ENCODE measurements around the gene TROAP.

Gene TROAP

DNA sequence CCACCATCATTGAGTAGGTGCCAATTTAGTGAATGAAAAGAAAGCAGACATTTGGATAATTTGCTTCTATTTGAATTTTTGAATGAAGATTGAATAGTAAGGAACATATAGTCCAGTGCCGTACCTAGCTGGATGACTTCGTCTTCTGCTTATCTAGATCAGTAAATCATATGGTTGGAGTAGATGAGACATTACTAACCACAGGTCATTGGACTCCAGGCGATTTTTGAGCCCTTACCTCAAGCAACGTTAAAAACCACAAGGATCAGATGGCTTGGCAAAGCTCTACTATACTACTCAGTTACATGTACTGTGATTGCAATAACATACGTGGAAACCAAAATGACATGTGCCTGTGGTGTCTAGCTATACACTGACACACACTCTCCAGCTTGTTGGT lies 42.5 kb downstream of the TROAP start:
- Histone ChIP-seq H2AFZ (ENCODE audit: low read length) (no peak overlapping the region), H3K9me3 (ENCODE audit: insufficient read depth, low read depth, low read length) (no peaks in the 10 kb centered on the region), H3F3A (ENCODE audit: low read depth) (peaks cover 3% of the 10 kb centered on the region; the same call in 1 of the 2 replicates), H3K9ac (ENCODE audit: low read depth, low read length, poor library complexity, severe bottlenecking) (peak overlapping the region; percentile 96), H3K4me3 (ENCODE audit: low read length, poor library complexity, severe bottlenecking) (peak overlapping the region; percentile 92), H4K20me1 (ENCODE audit: insufficient read depth, low read length, poor library complexity, severe bottlenecking) (peaks cover 20% of the 10 kb centered on the region), H3K4me2 (ENCODE audit: low read depth, low read length, poor library complexity, severe bottlenecking) (peak overlapping the region; percentile 84), H3K4me1 (ENCODE audit: insufficient read depth, low read length, poor library complexity, severe bottlenecking) (peaks cover 37% of the 10 kb centered on the region), H3K9me2 (replicated peaks; ENCODE audit: low read depth, low read length) (no peaks in the 10 kb centered on the region), H3K79me2 (ENCODE audit: insufficient read depth, low read length) (peaks cover 31% of the 10 kb centered on the region), H3K27me3 (ENCODE audit: insufficient read depth, low read length, poor library complexity, severe bottlenecking) (no peaks in the 10 kb centered on the region), H3K36me3 (ENCODE audit: insufficient read depth, low read length) (no peaks in the 10 kb centered on the region)
- TF ChIP-seq EZH2phosphoT487 (IDR thresholded peaks at IDR 0.05; ENCODE audit: borderline replicate concordance) (no peak), CTCF (conservative IDR thresholded peaks at IDR 0.05; ENCODE audit: low read length) (no peak)

- Histone ChIP-seq H2AFZ (ENCODE audit: low read length) (peak overlapping the region; percentile 98), H3K4me3 (ENCODE audit: low read length, poor library complexity, severe bottlenecking) (peak overlapping the region; percentile 92), H3K36me3 (ENCODE audit: insufficient read depth, low read length) (no peaks in the 10 kb centered on the region)
These were observed 43.1 kb downstream of the TROAP start for GRCh38 chr12:49366096-49366651.

DNA sequence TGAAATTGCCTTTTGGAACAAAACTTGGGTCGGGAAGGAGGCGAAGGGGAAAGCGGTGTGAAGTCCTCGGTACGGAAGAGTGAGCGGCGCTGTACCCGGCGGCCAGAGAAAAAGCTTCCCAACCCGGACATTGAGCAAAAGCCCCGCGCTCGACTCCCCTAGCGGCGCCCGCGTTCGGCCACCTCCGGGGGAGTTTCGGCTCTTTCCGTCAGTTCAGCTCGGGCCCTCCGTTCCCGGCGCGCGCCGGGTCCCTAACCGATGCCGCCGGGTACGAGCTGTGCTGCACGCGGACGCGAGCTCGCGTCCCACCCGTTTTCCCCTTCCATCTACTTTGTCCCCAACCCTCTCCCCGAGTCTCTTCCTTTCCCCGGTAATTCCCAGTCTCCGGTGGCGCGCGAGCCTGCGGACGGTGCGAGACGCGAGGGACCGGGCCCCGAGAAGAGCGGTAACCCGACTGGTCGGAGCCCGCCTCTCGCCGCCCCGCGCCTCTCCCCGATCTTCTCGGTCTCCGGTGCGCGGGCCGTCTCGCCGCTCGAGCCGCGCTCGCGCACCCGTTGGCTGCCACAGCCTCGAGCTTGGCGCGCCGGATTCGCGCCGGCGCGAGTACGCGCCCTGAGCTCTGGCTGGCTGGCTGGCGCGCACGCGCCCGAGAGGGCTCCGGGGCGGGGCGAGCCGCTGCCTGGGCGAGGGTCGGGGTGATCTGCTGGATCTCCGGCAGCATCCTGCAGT lies 43.8 kb downstream of the TROAP start:
- Histone ChIP-seq H4K20me1 (ENCODE audit: insufficient read depth, low read length, poor library complexity, severe bottlenecking) (peaks cover 24% of the 10 kb centered on the region), H3K4me1 (ENCODE audit: insufficient read depth, low read length, poor library complexity, severe bottlenecking) (peaks cover 50% of the 10 kb centered on the region), H3K4me3 (ENCODE audit: low read length, poor library complexity, severe bottlenecking) (peak overlapping the region; percentile 92), H3K9me2 (replicated peaks; ENCODE audit: low read depth, low read length) (no peaks in the 10 kb centered on the region), H3K4me2 (ENCODE audit: low read depth, low read length, poor library complexity, severe bottlenecking) (peak overlapping the region; percentile 84), H3F3A (ENCODE audit: low read depth) (peaks cover 3% of the 10 kb centered on the region; the same call in 1 of the 2 replicates), H3K27me3 (ENCODE audit: insufficient read depth, low read length, poor library complexity, severe bottlenecking) (no peaks in the 10 kb centered on the region), H2AFZ (ENCODE audit: low read length) (peak overlapping the region; percentile 98), H3K9me3 (ENCODE audit: insufficient read depth, low read depth, low read length) (no peaks in the 10 kb centered on the region), H3K9ac (ENCODE audit: low read depth, low read length, poor library complexity, severe bottlenecking) (peak overlapping the region; percentile 96), H3K79me2 (ENCODE audit: insufficient read depth, low read length) (peaks cover 43% of the 10 kb centered on the region), H3K36me3 (ENCODE audit: insufficient read depth, low read length) (no peaks in the 10 kb centered on the region)
- 0 out of 2 replicates have a peak, but pooled peaks have one; percentile 11 for TF ChIP-seq CTCF (conservative IDR thresholded peaks at IDR 0.05; ENCODE audit: low read length)
- TF ChIP-seq EZH2phosphoT487 (IDR thresholded peaks at IDR 0.05; ENCODE audit: borderline replicate concordance) = no peak

More at GRCh38 chr12:49366096-49366651, 43.1 kb downstream of the TROAP start:
- no peak for TF ChIP-seq CTCF (conservative IDR thresholded peaks at IDR 0.05; ENCODE audit: low read length)
- no peak for TF ChIP-seq EZH2phosphoT487 (IDR thresholded peaks at IDR 0.05; ENCODE audit: borderline replicate concordance)
- Histone ChIP-seq H3K79me2 (ENCODE audit: insufficient read depth, low read length) (peaks cover 37% of the 10 kb centered on the region), H3K9me3 (ENCODE audit: insufficient read depth, low read depth, low read length) (no peaks in the 10 kb centered on the region), H4K20me1 (ENCODE audit: insufficient read depth, low read length, poor library complexity, severe bottlenecking) (peaks cover 24% of the 10 kb centered on the region), H3K27me3 (ENCODE audit: insufficient read depth, low read length, poor library complexity, severe bottlenecking) (no peaks in the 10 kb centered on the region), H3K9me2 (replicated peaks; ENCODE audit: low read depth, low read length) (no peaks in the 10 kb centered on the region), H3K4me2 (ENCODE audit: low read depth, low read length, poor library complexity, severe bottlenecking) (peak overlapping the region; percentile 84), H3K4me1 (ENCODE audit: insufficient read depth, low read length, poor library complexity, severe bottlenecking) (peaks cover 43% of the 10 kb centered on the region), H3K9ac (ENCODE audit: low read depth, low read length, poor library complexity, severe bottlenecking) (peak overlapping the region; percentile 96), H3F3A (ENCODE audit: low read depth) (peaks cover 3% of the 10 kb centered on the region; the same call in 1 of the 2 replicates)

All from Loucy (cell line).